CD4-positive, CD25-positive, alpha-beta regulatory T cell (primary cell): ENCODE results near the gene GPR15LG. TPM values are rescaled to one million over a fixed set of nuclear protein-coding genes. Genes with fewer than 3 reads are reported as not detected.

Source experiments
- ATAC-seq, 2 donors: fragments of 150-1000 bp; cut with Tn5 transposase; one replicate each; pipeline ENCODE4 v1.10.0; 2021; ENCODE audit warnings: low read depth in 2 of 2, moderate number of reproducible peaks in 2 of 2, moderate library complexity in 1 of 2
- DNase-seq, 3 donors: peaks; one replicate each; pipeline versions ENCODE4 v3.0.0 to v3.0.0-alpha.2; 2012 to 2022; ENCODE audit warnings: mixed read lengths in 1 of 3
- H3K27ac ChIP-seq: one replicate; pipeline ENCODE4 v1.7.0; 2013; ENCODE audit warnings: mild to moderate bottlenecking, low read length; ENCODE audit not compliant: insufficient read depth, poor library complexity, severe bottlenecking
- H3K27me3 ChIP-seq: one replicate; pipeline ENCODE4 v1.7.0; 2013; ENCODE audit warnings: low read length; ENCODE audit not compliant: control insufficient read depth, insufficient read depth
- H3K36me3 ChIP-seq: one replicate; pipeline ENCODE4 v1.7.0; 2013; ENCODE audit warnings: mild to moderate bottlenecking, low read length, moderate library complexity; ENCODE audit not compliant: control insufficient read depth, insufficient read depth
- H3K4me1 ChIP-seq: 2 replicates; pipeline ENCODE4 v1.7.0; 2013; ENCODE audit warnings: mild to moderate bottlenecking, low read length; ENCODE audit not compliant: insufficient read depth, control insufficient read depth, poor library complexity, severe bottlenecking
- H3K4me3 ChIP-seq: one replicate; pipeline ENCODE4 v1.7.0; 2013; ENCODE audit warnings: low read depth, mild to moderate bottlenecking, low read length, moderate library complexity
- H3K9me3 ChIP-seq, 2 experiments: 1 replicate in 1 of 2; 2 replicates in 1 of 2; pipeline ENCODE4 v1.7.0; 2013; ENCODE audit warnings: low read length in 2 of 2, mild to moderate bottlenecking in 1 of 2, moderate library complexity in 1 of 2; ENCODE audit not compliant: control insufficient read depth in 2 of 2
- H3K27ac Mint-ChIP-seq, 3 donors: one replicate each; pipeline ENCODE4 v1.8.0; 2020 to 2022; ENCODE audit warnings: mild to moderate bottlenecking in 3 of 3, mixed read lengths in 3 of 3, moderate library complexity in 2 of 3
- H3K27me3 Mint-ChIP-seq: one replicate; pipeline ENCODE4 v1.8.0; 2022; ENCODE audit warnings: mild to moderate bottlenecking, mixed read lengths
- H3K36me3 Mint-ChIP-seq: one replicate; pipeline ENCODE4 v1.8.0; 2020; ENCODE audit warnings: mixed read lengths
- H3K4me1 Mint-ChIP-seq, 4 donors: one replicate each; pipeline ENCODE4 v1.8.0; 2020 to 2022; ENCODE audit warnings: mixed read lengths in 4 of 4, mild to moderate bottlenecking in 1 of 4
- H3K4me3 Mint-ChIP-seq, 4 donors: one replicate each; pipeline ENCODE4 v1.8.0; 2020 to 2022; ENCODE audit warnings: mild to moderate bottlenecking in 4 of 4, mixed read lengths in 4 of 4, moderate library complexity in 3 of 4
- H3K9me3 Mint-ChIP-seq, 7 donors: one replicate each; pipeline ENCODE4 v1.8.0; 2020 to 2022; ENCODE audit warnings: mixed read lengths in 7 of 7, mild to moderate bottlenecking in 3 of 7, moderate library complexity in 2 of 7
- polyA plus RNA-seq, 4 donors: library from polyadenylated mRNA; unstranded; fragments of 300-500 nt; fragmentation: Illumina TruSeq; gene quantifications; one replicate each; pipeline ENCODE4 v1.2.3, GENCODE V29; 2021
- total RNA-seq: library from RNA; stranded (reverse); gene quantifications from one replicate; pipeline ENCODE4 v1.2.3, GENCODE V29; 2022

The GPR15LG gene
- total and polyA plus RNA-seq, 5 donors from 2014 or later, result not detected

GRCh38 chr10:84224411-84225028, 50.9 kb downstream of the GPR15LG start:
- Mint-ChIP-seq H3K27me3 (no peaks in the 10 kb centered on the region), H3K4me3 (no peak overlapping the region), H3K27ac (no peak overlapping the region), H3K4me1 (no peaks in the 10 kb centered on the region), H3K9me3 (peaks cover 0 to 4% (median 0%) of the 10 kb centered on the region in 7 donors), H3K36me3 (no peaks in the 10 kb centered on the region)
- no peaks in the 10 kb centered on the region for H3K4me1 ChIP-seq
- no peak overlapping the region for H3K4me3 ChIP-seq
- H3K27ac ChIP-seq, result no peak overlapping the region
- peaks cover 0 to 2% of the 10 kb centered on the region in 2 experiments for H3K9me3 ChIP-seq
- DNase-seq (no peak), ATAC-seq (no peak)
- H3K36me3 ChIP-seq, result no peaks in the 10 kb centered on the region
- H3K27me3 ChIP-seq, result no peaks in the 10 kb centered on the region

GRCh38 chr10:84225427-84226173, 52.0 kb downstream of the GPR15LG start, which contains the start of gene LRIT2:
Gene LRIT2 (minus strand): TSS chr10:84225544. CDS start chr10:84225520, 24 bp downstream.
- Histone ChIP-seq H3K9me3 (no peaks in the 10 kb centered on the region), H3K4me3 (no peak within 1 kb of the TSS), H3K27ac (no peak within 1 kb of the TSS), H3K27me3 (no peaks in the 10 kb centered on the region), H3K4me1 (no peaks in the 10 kb centered on the region), H3K36me3 (no peaks in the 10 kb centered on the region)
- Mint-ChIP-seq H3K4me1 (no peaks in the 10 kb centered on the region), H3K27me3 (no peaks in the 10 kb centered on the region), H3K4me3 (no peak within 1 kb of the TSS), H3K36me3 (no peaks in the 10 kb centered on the region), H3K9me3 (peaks cover 0 to 2% (median 0%) of the 10 kb centered on the region in 7 donors), H3K27ac (no peak within 1 kb of the TSS)
- DNase-seq, result no peak
- no peak for ATAC-seq

DNA sequence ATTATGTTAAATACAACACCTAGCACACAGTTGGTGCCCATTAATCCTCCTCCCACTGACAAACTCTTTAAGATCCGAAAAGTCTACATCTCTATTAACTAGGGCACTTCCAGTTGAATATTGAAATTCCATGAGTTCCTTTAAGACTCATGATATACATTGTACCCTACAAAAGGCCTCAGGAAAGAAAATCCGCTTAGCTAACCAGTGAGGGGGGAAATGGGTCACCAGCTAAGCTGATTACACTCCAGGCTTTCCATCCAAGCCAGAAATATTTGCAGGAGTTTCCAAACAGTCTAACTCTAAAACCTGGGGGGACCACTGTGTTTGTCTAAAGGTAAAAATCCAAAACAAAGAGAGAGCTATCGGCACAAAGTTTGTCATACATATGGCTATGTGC, 53.0 kb downstream of the GPR15LG start:
- H3K4me1 Mint-ChIP-seq, result no peaks in the 10 kb centered on the region
- no peak overlapping the region for H3K27ac Mint-ChIP-seq
- Histone ChIP-seq H3K36me3 (no peaks in the 10 kb centered on the region), H3K27me3 (no peaks in the 10 kb centered on the region), H3K9me3 (no peaks in the 10 kb centered on the region), H3K4me1 (no peaks in the 10 kb centered on the region), H3K27ac (no peak overlapping the region), H3K4me3 (no peak overlapping the region)
- no peaks in the 10 kb centered on the region for H3K9me3 Mint-ChIP-seq
- no peaks in the 10 kb centered on the region for H3K36me3 Mint-ChIP-seq
- H3K27me3 Mint-ChIP-seq, result no peaks in the 10 kb centered on the region
- no peak for ATAC-seq
- H3K4me3 Mint-ChIP-seq, result no peak overlapping the region
- DNase-seq, result no peak

- H3K27ac Mint-ChIP-seq, result no peak overlapping the region
- H3K4me1 Mint-ChIP-seq, result no peaks in the 10 kb centered on the region
- no peaks in the 10 kb centered on the region for H3K27me3 Mint-ChIP-seq
- H3K4me1 ChIP-seq, result no peaks in the 10 kb centered on the region
- H3K9me3 ChIP-seq, result no peaks in the 10 kb centered on the region
- no peaks in the 10 kb centered on the region for H3K36me3 Mint-ChIP-seq
- no peak overlapping the region for H3K4me3 Mint-ChIP-seq
- H3K27me3 ChIP-seq, result no peaks in the 10 kb centered on the region
- H3K4me3 ChIP-seq, result no peak overlapping the region
- no peak overlapping the region for H3K27ac ChIP-seq
- no peak for DNase-seq
- no peaks in the 10 kb centered on the region for H3K36me3 ChIP-seq
- no peaks in the 10 kb centered on the region for H3K9me3 Mint-ChIP-seq
- ATAC-seq, result no peak
Observed at GRCh38 chr10:84227810-84228209, 54.2 kb downstream of the GPR15LG start.

- H3K4me1 ChIP-seq, result no peaks in the 10 kb centered on the region
- Mint-ChIP-seq H3K9me3 (no peaks in the 10 kb centered on the region), H3K27ac (no peak overlapping the region), H3K4me3 (no peak overlapping the region), H3K4me1 (no peaks in the 10 kb centered on the region), H3K27me3 (peaks cover 3% of the 10 kb centered on the region), H3K36me3 (no peaks in the 10 kb centered on the region)
- no peak for DNase-seq
- no peak overlapping the region for H3K4me3 ChIP-seq
- no peaks in the 10 kb centered on the region for H3K36me3 ChIP-seq
- H3K27me3 ChIP-seq, result peaks cover 2% of the 10 kb centered on the region
- no peaks in the 10 kb centered on the region for H3K9me3 ChIP-seq
- no peak for ATAC-seq
- H3K27ac ChIP-seq, result no peak overlapping the region
Observed at GRCh38 chr10:84230359-84230758, 56.8 kb downstream of the GPR15LG start.

GRCh38 chr10:84232376-84232775, 58.8 kb downstream of the GPR15LG start:
- Histone ChIP-seq H3K36me3 (no peaks in the 10 kb centered on the region), H3K27me3 (peaks cover 2% of the 10 kb centered on the region), H3K27ac (no peak overlapping the region), H3K9me3 (no peaks in the 10 kb centered on the region), H3K4me1 (no peaks in the 10 kb centered on the region), H3K4me3 (no peak overlapping the region)
- H3K9me3 Mint-ChIP-seq, result no peaks in the 10 kb centered on the region
- no peak overlapping the region for H3K4me3 Mint-ChIP-seq
- ATAC-seq (no peak), DNase-seq (no peak)
- H3K36me3 Mint-ChIP-seq, result no peaks in the 10 kb centered on the region
- H3K27me3 Mint-ChIP-seq, result peaks cover 13% of the 10 kb centered on the region
- no peaks in the 10 kb centered on the region for H3K4me1 Mint-ChIP-seq
- no peak overlapping the region for H3K27ac Mint-ChIP-seq

- Histone ChIP-seq H3K9me3 (no peaks in the 10 kb centered on the region), H3K27me3 (peaks cover 2% of the 10 kb centered on the region), H3K36me3 (no peaks in the 10 kb centered on the region), H3K27ac (no peak overlapping the region), H3K4me1 (no peaks in the 10 kb centered on the region), H3K4me3 (no peak overlapping the region)
- Mint-ChIP-seq H3K4me1 (no peaks in the 10 kb centered on the region), H3K4me3 (no peak overlapping the region), H3K36me3 (no peaks in the 10 kb centered on the region), H3K9me3 (no peaks in the 10 kb centered on the region), H3K27me3 (peaks cover 18% of the 10 kb centered on the region), H3K27ac (no peak overlapping the region)
- ATAC-seq (no peak), DNase-seq (no peak)
Observed at GRCh38 chr10:84233940-84234339, 60.3 kb downstream of the GPR15LG start.

- Mint-ChIP-seq H3K4me1 (no peaks in the 10 kb centered on the region), H3K9me3 (no peaks in the 10 kb centered on the region), H3K4me3 (no peak overlapping the region), H3K36me3 (no peaks in the 10 kb centered on the region), H3K27me3 (peaks cover 18% of the 10 kb centered on the region), H3K27ac (no peak overlapping the region)
- ATAC-seq (no peak), DNase-seq (no peak)
- H3K4me1 ChIP-seq, result no peaks in the 10 kb centered on the region
- no peak overlapping the region for H3K27ac ChIP-seq
- no peaks in the 10 kb centered on the region for H3K36me3 ChIP-seq
- H3K27me3 ChIP-seq, result peaks cover 2% of the 10 kb centered on the region
- H3K4me3 ChIP-seq, result no peak overlapping the region
- H3K9me3 ChIP-seq, result no peaks in the 10 kb centered on the region
Observed at GRCh38 chr10:84234479-84234878, 60.9 kb downstream of the GPR15LG start.
